Measurements from ENCODE around the gene PTPRT. TPM values are rescaled to one million over a fixed set of nuclear protein-coding genes. Genes with fewer than 3 reads are reported as not detected.

PTPRT gene
- polyA plus RNA-seq, 1 of the 3 experiments (the other 2 are of a cell fraction) = not detected

- Histone ChIP-seq H3K9ac (no peak overlapping the region), H3K27me3 (ENCODE audit: insufficient read depth) (no peaks in the 10 kb centered on the region), H3K4me3 (ENCODE audit: low read depth in 2 of 2, low read length in 1 of 2) (no peak overlapping the region), H3K36me3 (replicated peaks in 1 of 2; ENCODE audit: control insufficient read depth in 1 of 2, insufficient read depth in 2 of 2, low read length in 1 of 2) (no peaks in the 10 kb centered on the region), H3F3A (replicated peaks; ENCODE audit: insufficient read depth) (no peaks in the 10 kb centered on the region), H3K79me2 (ENCODE audit: insufficient read depth) (no peaks in the 10 kb centered on the region), H2AFZ (ENCODE audit: low read depth) (no peak overlapping the region), H3K4me2 (no peak overlapping the region), H3K9me3 (no peaks in the 10 kb centered on the region), H3K9me2 (no peaks in the 10 kb centered on the region), H3K4me1 (ENCODE audit: control insufficient read depth in 1 of 2, insufficient read depth in 2 of 2, low read depth in 1 of 2, low read length in 1 of 2) (no peaks in the 10 kb centered on the region), H3K27ac (ENCODE audit: low read depth in 2 of 2, low read length in 1 of 2) (no peak overlapping the region), H4K20me1 (ENCODE audit: insufficient read depth) (no peaks in the 10 kb centered on the region)
- CTCF ChIA-PET = interaction anchor here (0.8 kb wide), 1 partner anchor 58 kb away, joined by 3 read pairs; no protein-coding TSS in a partner anchor
- DNase-seq = no peak
- TF ChIP-seq USF1 (IDR thresholded peaks at IDR 0.05; ENCODE audit: borderline replicate concordance, low read depth) = no peak
- TF ChIP-seq MXI1 (IDR thresholded peaks at IDR 0.05; ENCODE audit: low read depth, low read length) = no peak
- no peak for TF ChIP-seq IRF3 (IDR thresholded peaks at IDR 0.05; ENCODE audit: low read depth, low read length)
- no peak for TF ChIP-seq FOSL2 (IDR thresholded peaks at IDR 0.05; ENCODE audit: borderline replicate concordance, low read depth)
- no peak for TF ChIP-seq CTCF (IDR thresholded peaks at IDR 0.05)
- no peak for TF ChIP-seq RFX5 (IDR thresholded peaks at IDR 0.05; ENCODE audit: low read length)
- POLR2A ChIA-PET = no interaction called here
- WGBS (ENCODE audit: low lambda C conversion rate) = 22% methylated on average over 3 of the region's 3 CpGs
These were observed 437.1 kb downstream of the PTPRT start for GRCh38 chr20:42752620-42753019.

- no peaks in the 10 kb centered on the region for H3K4me1 ChIP-seq (ENCODE audit: control insufficient read depth in 1 of 2, insufficient read depth in 2 of 2, low read depth in 1 of 2, low read length in 1 of 2)
- no peaks in the 10 kb centered on the region for H4K20me1 ChIP-seq (ENCODE audit: insufficient read depth)
- CTCF ChIA-PET = no interaction called here
- POLR2A ChIA-PET = no interaction called here
- H2AFZ ChIP-seq (ENCODE audit: low read depth) = no peak overlapping the region
- H3K9ac ChIP-seq = no peak overlapping the region
- H3K4me2 ChIP-seq = no peak overlapping the region
- H3K9me3 ChIP-seq = no peaks in the 10 kb centered on the region
- no peak overlapping the region for H3K4me3 ChIP-seq (ENCODE audit: low read depth in 2 of 2, low read length in 1 of 2)
- H3K36me3 ChIP-seq (replicated peaks in 1 of 2; ENCODE audit: control insufficient read depth in 1 of 2, insufficient read depth in 2 of 2, low read length in 1 of 2) = no peaks in the 10 kb centered on the region
- WGBS (ENCODE audit: low lambda C conversion rate) = 19% methylated on average over 5 of the region's 5 CpGs
- no peaks in the 10 kb centered on the region for H3K27me3 ChIP-seq (ENCODE audit: insufficient read depth)
- H3K79me2 ChIP-seq (ENCODE audit: insufficient read depth) = no peaks in the 10 kb centered on the region
- H3F3A ChIP-seq (replicated peaks; ENCODE audit: insufficient read depth) = no peaks in the 10 kb centered on the region
- DNase-seq = no peak
- H3K9me2 ChIP-seq = no peaks in the 10 kb centered on the region
- no peak overlapping the region for H3K27ac ChIP-seq (ENCODE audit: low read depth in 2 of 2, low read length in 1 of 2)
- TF ChIP-seq RXRA (IDR thresholded peaks at IDR 0.05; ENCODE audit: borderline replicate concordance, low read depth) = no peak
- TF ChIP-seq POLR2AphosphoS5 (IDR thresholded peaks at IDR 0.05; ENCODE audit: low read depth, low read length) = no peak
- TF ChIP-seq NFIC (IDR thresholded peaks at IDR 0.05; ENCODE audit: borderline replicate concordance) = no peak
- TF ChIP-seq TAF1 (IDR thresholded peaks at IDR 0.05; ENCODE audit: borderline replicate concordance, low read depth, low read length) = no peak
- TF ChIP-seq EZH2phosphoT487 (IDR thresholded peaks at IDR 0.05; ENCODE audit: borderline replicate concordance, low read depth) = no peak
- TF ChIP-seq REST (IDR thresholded peaks at IDR 0.05; ENCODE audit: low read depth, low read length) = no peak
- no peak for TF ChIP-seq MAX (IDR thresholded peaks at IDR 0.05; ENCODE audit: low read depth)
- TF ChIP-seq JUND (IDR thresholded peaks at IDR 0.05) = no peak
- no peak for TF ChIP-seq USF2 (IDR thresholded peaks at IDR 0.05; ENCODE audit: borderline replicate concordance, low read depth, low read length)
- TF ChIP-seq USF1 (IDR thresholded peaks at IDR 0.05; ENCODE audit: borderline replicate concordance, low read depth) = no peak
- TF ChIP-seq FOSL2 (IDR thresholded peaks at IDR 0.05; ENCODE audit: borderline replicate concordance, low read depth) = no peak
- TF ChIP-seq ELF1 (IDR thresholded peaks at IDR 0.05) = no peak
- no peak for TF ChIP-seq RAD21 (IDR thresholded peaks at IDR 0.05; ENCODE audit: low read length)
- TF ChIP-seq MXI1 (IDR thresholded peaks at IDR 0.05; ENCODE audit: low read depth, low read length) = no peak
- TF ChIP-seq RFX5 (IDR thresholded peaks at IDR 0.05; ENCODE audit: low read length) = no peak
- TF ChIP-seq TEAD4 (IDR thresholded peaks at IDR 0.05; ENCODE audit: borderline replicate concordance, insufficient read depth) = no peak
These were observed 440.1 kb downstream of the PTPRT start for GRCh38 chr20:42749556-42749955.

All from SK-N-SH (cell line).